GM21737 (cell line): ENCODE measurements around the gene BTRC.
"Not testable (repeated sequence)": the region's sequence is repeated elsewhere in the genome, so short reads cannot be mapped to it uniquely, and the experiment has no call there.

ENCODE experiments used
- ATAC-seq: cut with Tn5 transposase; IDR thresholded peaks from one replicate; pipeline ENCODE4 v1.9.1; 2021; ENCODE audit warnings: mild to moderate bottlenecking, moderate library complexity; ENCODE audit not compliant: unreplicated experiment

BTRC gene

GRCh38 chr10:101577121-101577871 lies 223.3 kb downstream of the BTRC start:
- no peak for ATAC-seq

DNA sequence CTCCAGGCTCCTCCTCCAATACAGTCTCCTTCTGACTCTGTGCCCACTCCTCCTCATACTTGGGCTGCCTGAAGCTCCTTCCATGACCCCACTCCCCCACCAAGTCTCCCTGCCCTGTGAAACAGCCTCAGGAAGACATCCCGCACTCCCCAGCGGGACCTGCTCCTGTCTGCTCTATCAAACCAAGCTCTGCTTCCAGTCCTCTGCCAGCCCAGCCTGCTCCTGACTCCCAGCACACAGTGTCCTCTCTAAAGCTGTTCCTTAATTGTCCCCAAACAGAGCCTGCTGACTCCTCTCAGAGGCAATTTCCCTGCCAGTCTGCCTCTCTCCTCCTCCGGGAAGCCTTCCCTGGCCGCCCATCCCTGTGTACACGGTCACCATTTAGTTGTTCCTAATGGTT lies 224.2 kb downstream of the BTRC start:
- ATAC-seq, result no peak

GRCh38 chr10:101578803-101579515 lies 225.0 kb downstream of the BTRC start:
- no peak for ATAC-seq

- ATAC-seq, result no peak
These were observed 225.5 kb downstream of the BTRC start for GRCh38 chr10:101579516-101579870.

- ATAC-seq, result no peak
These were observed 226.8 kb downstream of the BTRC start for GRCh38 chr10:101580486-101581399.

DNA sequence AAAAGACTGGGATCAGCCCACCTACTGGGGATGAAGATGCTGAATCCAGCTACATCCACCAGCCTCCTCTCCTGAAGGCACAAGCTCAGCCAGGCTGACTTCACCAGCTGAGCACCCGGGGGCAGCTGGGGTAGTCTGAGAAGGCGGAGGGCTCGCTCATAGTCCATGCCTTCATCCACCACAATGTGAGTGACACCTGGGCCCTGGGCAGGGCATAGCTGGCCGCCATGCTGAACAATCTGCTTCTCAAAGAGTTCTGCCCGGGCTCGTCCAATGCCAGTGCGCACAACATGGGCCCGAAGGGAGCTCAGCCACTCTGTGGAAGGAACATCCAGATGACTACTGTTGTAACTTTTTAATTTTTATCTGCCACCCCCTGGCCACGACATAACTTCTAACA lies 231.9 kb downstream of the BTRC start:
- no peak for ATAC-seq

DNA sequence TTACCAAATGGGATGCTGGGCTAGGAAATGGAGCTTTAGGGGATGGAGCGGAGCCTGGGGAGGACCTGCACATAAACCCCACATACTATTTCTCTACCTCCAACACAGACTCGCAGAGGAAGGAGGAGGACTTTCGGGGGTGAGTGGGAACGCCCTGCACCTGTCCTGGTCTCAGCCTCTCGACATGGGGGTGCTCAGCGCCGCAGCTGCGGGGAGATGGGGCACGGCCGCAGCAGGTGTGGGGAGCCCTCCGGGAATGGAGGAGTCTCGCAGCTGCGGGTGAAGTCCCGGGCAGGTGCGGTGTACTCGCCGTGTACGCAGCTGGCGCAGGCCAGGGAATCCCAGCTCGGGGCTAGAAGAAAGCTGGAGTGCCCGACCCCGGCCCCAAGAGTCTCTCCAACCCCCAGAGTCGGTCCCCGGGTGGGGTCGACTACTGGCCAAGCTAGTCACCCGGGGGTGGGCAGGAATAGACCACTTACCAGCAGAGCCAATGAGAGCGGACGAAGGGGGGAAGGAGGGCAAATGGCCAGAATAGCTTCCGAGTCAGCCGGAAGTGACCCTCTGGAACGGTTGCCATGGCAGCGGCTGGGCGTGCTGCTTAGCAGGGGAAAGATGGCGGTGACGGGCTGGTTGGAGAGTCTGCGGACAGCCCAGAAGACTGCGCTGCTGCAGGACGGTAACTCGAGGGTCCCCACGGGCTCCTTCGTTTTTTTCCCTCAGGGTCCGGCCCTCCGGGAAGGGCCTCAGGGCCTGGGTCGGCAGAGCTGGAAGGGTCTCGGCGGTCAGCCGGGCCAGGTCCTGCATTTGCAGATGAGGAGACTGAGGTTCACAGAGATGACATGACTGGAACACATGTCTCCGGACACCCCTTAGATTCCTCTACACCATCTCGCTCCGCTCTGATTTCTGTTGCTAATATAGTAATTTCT lies 234.0 kb downstream of the BTRC start, which contains the start of the genes DPCD and POLL:
TSS of gene DPCD (plus strand) at position 597 of the 929 bp plus-strand sequence. CDS start at position 613, 16 bp downstream.
TSS of gene POLL (minus strand) at position 533 of the 929 bp plus-strand sequence. CDS start 897 bp downstream, outside the sequence.
- peak; percentile 97 for ATAC-seq

DNA sequence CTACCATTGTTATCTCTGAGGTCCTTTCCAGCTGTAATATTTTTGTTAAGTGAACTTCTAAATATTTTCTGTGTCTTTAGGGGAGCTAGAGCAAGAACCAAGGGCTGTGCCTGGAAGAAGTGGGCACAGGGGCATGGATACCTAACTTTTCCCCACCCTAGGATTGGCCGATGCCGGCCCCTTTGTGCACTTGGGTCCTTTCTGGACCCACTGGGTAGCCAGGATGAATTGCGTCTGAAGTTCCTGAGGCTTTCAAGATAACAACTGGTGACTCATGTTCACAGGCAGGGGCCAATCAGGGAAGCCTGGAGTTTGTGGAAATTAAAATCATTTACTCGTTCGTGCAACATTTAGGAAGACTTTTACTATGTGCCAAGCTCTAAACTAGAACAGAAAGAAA lies 234.9 kb downstream of the BTRC start:
- no peak for ATAC-seq

- not testable (repeated sequence) for ATAC-seq
These were observed 239.4 kb downstream of the BTRC start for GRCh38 chr10:101593331-101593730.

DNA sequence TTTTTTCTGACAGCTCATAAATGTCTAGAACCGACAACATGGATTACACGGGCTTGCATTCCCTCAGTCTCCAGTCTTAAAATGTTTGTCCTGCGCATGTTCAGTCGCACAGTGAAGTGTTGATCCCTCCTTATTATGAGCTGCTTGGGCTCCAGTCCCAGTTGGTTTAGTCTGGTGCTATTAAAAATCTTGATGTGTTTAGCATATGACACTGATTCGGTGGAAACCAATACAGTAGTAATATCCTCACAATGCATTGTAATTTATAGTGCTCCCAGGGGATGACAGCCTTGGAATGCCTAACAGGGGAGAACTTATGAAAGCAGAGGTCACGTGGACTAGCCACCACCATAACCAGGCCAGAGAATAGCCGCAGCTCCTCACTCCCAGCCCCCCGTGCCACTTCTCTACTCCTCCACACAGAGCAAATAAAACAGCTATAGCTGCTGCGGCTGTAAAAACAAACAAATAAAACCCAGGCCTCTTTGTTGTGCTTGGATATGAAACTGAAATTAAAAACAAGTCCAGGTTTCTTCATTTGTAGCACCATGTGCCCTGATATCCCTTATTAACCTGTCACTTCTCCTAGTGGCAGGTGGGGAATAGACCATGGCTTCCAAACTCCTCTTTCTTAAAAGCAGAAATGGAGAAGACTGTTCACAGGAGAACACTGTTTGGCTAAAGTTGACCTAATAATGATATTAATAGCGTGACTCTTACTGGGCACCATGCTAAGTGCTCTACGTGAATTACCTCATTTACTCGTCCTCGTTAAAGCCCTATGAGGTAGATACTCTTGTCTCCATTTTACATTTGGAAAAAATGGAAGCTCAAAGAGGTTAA lies 241.8 kb downstream of the BTRC start:
- ATAC-seq, result no peak

DNA sequence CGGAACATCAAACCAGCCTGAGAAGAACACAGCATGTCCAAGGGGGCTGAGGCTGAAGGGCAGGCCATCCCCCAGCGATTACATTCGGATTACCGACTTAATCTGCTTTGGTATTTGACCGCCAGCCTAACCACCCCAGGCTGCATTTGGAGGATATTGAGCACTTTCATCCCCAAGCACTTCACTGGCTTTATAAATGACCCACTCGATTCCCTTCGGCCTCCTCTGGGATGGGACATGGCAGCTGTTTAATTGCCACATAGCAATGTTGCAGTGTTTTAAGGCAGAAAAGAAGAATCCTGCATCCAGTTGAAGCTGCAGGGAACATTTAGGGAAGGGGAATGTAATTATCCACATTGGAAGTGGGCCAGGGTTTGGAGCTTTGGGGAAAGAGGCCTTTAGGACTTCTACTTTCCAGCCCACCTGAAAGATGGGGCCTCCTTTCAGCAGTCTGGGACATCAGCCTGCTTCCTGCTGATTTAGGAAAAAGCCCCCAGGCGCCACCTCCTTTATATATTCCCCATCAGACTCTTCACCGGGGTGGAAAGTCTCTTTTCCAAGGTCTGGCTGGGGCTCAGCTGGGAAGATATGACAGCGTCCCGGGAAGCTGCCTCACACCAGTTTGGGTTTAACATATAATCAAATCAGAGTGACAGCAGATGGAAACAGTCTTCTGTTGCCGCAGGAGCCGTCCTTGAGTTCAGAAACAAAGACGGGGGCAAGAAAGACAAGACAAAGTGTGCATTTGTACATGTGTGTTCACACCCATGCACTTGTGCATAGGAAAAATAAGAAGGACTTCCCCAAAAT lies 243.3 kb downstream of the BTRC start:
- ATAC-seq, result no peak

DNA sequence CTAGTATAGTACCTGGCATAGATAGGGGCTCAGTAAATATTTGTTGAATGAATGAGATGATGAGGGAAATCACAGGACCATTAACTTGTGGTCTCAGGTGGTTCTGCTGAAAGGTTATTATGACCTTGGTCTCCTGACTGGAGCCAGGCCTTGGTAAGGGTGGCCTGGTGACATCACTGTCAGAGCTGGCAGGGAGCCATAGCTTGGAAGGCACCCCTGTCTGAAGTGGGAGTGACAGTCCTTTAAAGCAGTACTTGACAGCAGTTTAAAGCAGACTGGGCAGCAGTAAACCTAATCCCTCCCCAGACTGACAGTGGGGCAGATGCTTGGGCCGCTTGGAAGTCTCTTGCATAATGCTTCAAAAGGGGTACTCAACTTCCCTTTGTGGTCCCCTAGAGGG lies 247.6 kb downstream of the BTRC start:
- ATAC-seq, result no peak

DNA sequence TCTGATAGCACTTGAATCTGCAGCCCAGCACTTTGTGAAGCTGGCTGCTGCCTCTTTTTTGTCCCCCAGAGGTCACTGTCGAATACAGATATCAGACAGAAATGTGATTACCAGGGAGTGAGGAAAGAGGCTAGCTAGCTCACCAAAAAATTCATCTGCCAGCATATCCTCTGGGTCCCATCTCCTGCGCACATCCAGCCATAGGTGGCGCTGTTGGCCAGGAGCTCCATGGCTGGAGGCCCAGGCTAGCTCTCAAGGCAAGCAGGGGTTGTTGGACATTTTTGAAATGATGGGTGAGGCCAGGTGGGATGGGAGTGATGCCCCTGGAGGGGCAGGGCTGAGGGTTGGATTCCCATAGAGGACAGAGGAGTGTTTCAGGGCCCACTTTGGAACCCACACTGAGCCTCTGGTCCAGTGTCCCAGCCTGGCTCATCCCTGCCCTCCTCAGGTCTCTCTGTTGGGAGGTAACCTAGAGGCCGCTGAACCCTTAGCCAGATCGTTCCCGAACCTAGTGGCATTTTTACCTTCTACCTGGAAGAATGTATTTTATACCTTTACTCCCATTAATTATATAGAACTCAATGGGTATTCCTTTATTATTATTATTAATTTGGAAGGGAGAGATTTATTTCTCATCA lies 248.9 kb downstream of the BTRC start:
- peak; percentile 74 for ATAC-seq
